ENCODE results near the gene ROBO4. TPM values are rescaled to one million over a fixed set of nuclear protein-coding genes. Genes with fewer than 3 reads are reported as not detected.

The ROBO4 gene
- total RNA-seq, 2 donors from 2014 or later: 13.2 to 21.4 TPM

- TF ChIP-seq CTCF (IDR thresholded peaks at IDR 0.05): no peak
- no peak for TF ChIP-seq POLR2A (IDR thresholded peaks at IDR 0.05)
- no peak overlapping the region for H3K27ac ChIP-seq
- no peak for DNase-seq
- no peak overlapping the region for H3K4me3 ChIP-seq
- H3K36me3 ChIP-seq (replicated peaks in 1 of 2; ENCODE audit: insufficient read depth in 1 of 2, low read depth in 2 of 2): no peaks in the 10 kb centered on the region
- H3K27me3 ChIP-seq: no peaks in the 10 kb centered on the region
- H3K4me1 ChIP-seq: peaks cover 3% of the 10 kb centered on the region
- WGBS, 2 donors: 20 to 58% methylated on average over 1 to 3 of the region's 3 CpGs
- no peaks in the 10 kb centered on the region for H3K9me3 ChIP-seq
- intact Hi-C loops (cut with DNase I): no loop called here
- ATAC-seq: no peak
Observed at GRCh38 chr11:124887667-124888013, 10.0 kb downstream of the ROBO4 start.

- peaks cover 8% of the 10 kb centered on the region for H3K4me1 ChIP-seq
- H3K36me3 ChIP-seq (replicated peaks in 1 of 2; ENCODE audit: insufficient read depth in 1 of 2, low read depth in 2 of 2): no peaks in the 10 kb centered on the region
- intact Hi-C loops (cut with DNase I): no loop called here
- H3K27me3 ChIP-seq: no peaks in the 10 kb centered on the region
- no peak overlapping the region for H3K4me3 ChIP-seq
- DNase-seq: no peak
- no peaks in the 10 kb centered on the region for H3K9me3 ChIP-seq
- WGBS, 2 donors: 59 to 76% methylated on average over 10 to 12 of the region's 12 CpGs
- no peak for TF ChIP-seq CTCF (IDR thresholded peaks at IDR 0.05)
- no peak for TF ChIP-seq POLR2A (IDR thresholded peaks at IDR 0.05)
- H3K27ac ChIP-seq: no peak overlapping the region
- ATAC-seq: no peak
Observed at GRCh38 chr11:124886978-124887666, 10.5 kb downstream of the ROBO4 start.

- TF ChIP-seq POLR2A (IDR thresholded peaks at IDR 0.05): no peak
- no peak for TF ChIP-seq CTCF (IDR thresholded peaks at IDR 0.05)
- no peaks in the 10 kb centered on the region for H3K9me3 ChIP-seq
- H3K27ac ChIP-seq: no peak overlapping the region
- H3K27me3 ChIP-seq: no peaks in the 10 kb centered on the region
- no peak for ATAC-seq
- peaks cover 9% of the 10 kb centered on the region for H3K4me1 ChIP-seq
- no peak overlapping the region for H3K4me3 ChIP-seq
- intact Hi-C loops (cut with DNase I): no loop called here
- no peak for DNase-seq
- H3K36me3 ChIP-seq (replicated peaks in 1 of 2; ENCODE audit: insufficient read depth in 1 of 2, low read depth in 2 of 2): no peaks in the 10 kb centered on the region
- WGBS, 2 donors: 64 to 69% methylated on average over 7 to 11 of the region's 11 CpGs
Observed at GRCh38 chr11:124886476-124886875, 11.2 kb downstream of the ROBO4 start.

- TF ChIP-seq CTCF (IDR thresholded peaks at IDR 0.05): no peak
- no peak for TF ChIP-seq POLR2A (IDR thresholded peaks at IDR 0.05)
- 42 to 53% methylated on average over 3 to 5 of the region's 5 CpGs for WGBS, 2 donors
- H3K4me1 ChIP-seq: peaks cover 9% of the 10 kb centered on the region
- no peaks in the 10 kb centered on the region for H3K27me3 ChIP-seq
- H3K27ac ChIP-seq: no peak overlapping the region
- ATAC-seq (no peak), DNase-seq (no peak)
- intact Hi-C loops (cut with DNase I): no loop called here
- H3K36me3 ChIP-seq (replicated peaks in 1 of 2; ENCODE audit: insufficient read depth in 1 of 2, low read depth in 2 of 2): no peaks in the 10 kb centered on the region
- no peak overlapping the region for H3K4me3 ChIP-seq
- H3K9me3 ChIP-seq: no peaks in the 10 kb centered on the region
Observed at GRCh38 chr11:124884869-124885479, 12.7 kb downstream of the ROBO4 start.

GRCh38 chr11:124884340-124884739 lies 13.3 kb downstream of the ROBO4 start:
- WGBS, 2 donors: 88 to 100% methylated on average over 1 of the region's 1 CpG
- Histone ChIP-seq H3K27ac (no peak overlapping the region), H3K4me3 (no peak overlapping the region), H3K4me1 (peaks cover 9% of the 10 kb centered on the region), H3K27me3 (no peaks in the 10 kb centered on the region), H3K36me3 (replicated peaks in 1 of 2; ENCODE audit: insufficient read depth in 1 of 2, low read depth in 2 of 2) (no peaks in the 10 kb centered on the region), H3K9me3 (no peaks in the 10 kb centered on the region)
- DNase-seq (no peak), ATAC-seq (no peak)
- TF ChIP-seq CTCF (IDR thresholded peaks at IDR 0.05) (no peak), POLR2A (IDR thresholded peaks at IDR 0.05) (no peak)
- intact Hi-C loops (cut with DNase I): no loop called here
